Left lobe of liver (tissue), 2 donors: ENCODE measurements around the gene BCLAF1. TPM values are rescaled to one million over a fixed set of nuclear protein-coding genes. Genes with fewer than 3 reads are reported as not detected.
A peak's percentile ranks its signal among the peaks of the same experiment; 100 is the strongest.
"Not testable (repeated sequence)": the region's sequence is repeated elsewhere in the genome, so short reads cannot be mapped to it uniquely, and the experiment has no call there.

ENCODE experiments used
- ATAC-seq: fragments of 200-7000 bp; cut with Tn5 transposase; one replicate; pipeline ENCODE4 v1.9.1; 2020; ENCODE audit warnings: mild to moderate bottlenecking, moderate library complexity
- DNase-seq: peaks from one replicate; pipeline ENCODE4 v3.0.0-alpha.2; 2020; ENCODE audit warnings: low spot score
- total RNA-seq: library from RNA; stranded (reverse); gene quantifications from one replicate; pipeline ENCODE4 v1.2.1, GENCODE V29; 2021
- donor health status: DM: no; HTN: no; CAD: no; lungs with moderate emphysema.
- donor health status: DM: no; HTN: yes; CAD: no.

Gene BCLAF1
- total RNA-seq, 1 donor from 2014 or later, result 32.6 TPM

DNA sequence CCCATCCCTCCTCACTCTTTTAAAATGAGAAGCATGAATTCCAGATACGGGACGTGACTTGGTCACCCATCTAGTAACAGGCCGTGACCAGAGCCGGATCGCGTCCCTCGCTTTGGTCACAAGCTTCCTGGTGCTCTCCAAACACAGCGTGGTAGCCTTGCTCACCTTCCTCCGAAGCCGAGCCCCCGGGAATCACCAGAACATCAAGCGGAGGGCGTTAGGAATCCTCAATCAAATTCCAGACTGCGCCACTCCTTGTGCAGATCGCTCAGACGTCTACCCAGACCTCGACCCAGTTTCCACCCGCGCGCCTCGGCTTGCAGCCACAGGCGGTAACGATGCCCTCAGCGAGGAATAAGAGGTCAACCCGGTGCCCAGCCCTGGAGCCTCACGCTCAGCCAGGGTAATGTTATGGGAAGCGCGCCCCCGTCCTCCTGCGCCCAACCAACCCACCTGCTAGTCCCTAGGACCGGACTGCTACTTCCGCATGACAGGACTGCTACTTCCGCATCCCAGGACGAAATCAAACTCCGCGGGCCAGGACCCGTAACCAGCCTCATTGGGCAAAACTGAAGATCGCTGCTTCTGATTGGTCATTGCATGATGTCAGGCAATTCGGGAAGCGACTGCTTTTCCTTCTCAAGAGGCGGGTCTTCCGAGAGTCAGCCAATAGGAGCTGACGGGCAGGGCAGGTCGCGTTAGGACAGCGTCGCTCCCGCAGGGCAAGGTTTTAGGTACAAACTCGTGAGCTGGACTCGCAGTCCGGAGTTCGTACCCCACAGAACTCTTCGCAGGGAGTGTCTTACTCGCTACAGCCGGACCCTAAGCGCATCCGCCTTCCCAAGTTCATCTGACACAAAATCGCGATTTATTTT is 39.6 kb downstream of the BCLAF1 start, which contains the start of gene MTFR2:
Gene MTFR2 (minus strand): TSS at position 501 of the 875 bp plus-strand sequence. CDS start 1,212 bp downstream, outside the sequence.
- ATAC-seq (peak; percentile 97), DNase-seq (peak; percentile 97)

DNA sequence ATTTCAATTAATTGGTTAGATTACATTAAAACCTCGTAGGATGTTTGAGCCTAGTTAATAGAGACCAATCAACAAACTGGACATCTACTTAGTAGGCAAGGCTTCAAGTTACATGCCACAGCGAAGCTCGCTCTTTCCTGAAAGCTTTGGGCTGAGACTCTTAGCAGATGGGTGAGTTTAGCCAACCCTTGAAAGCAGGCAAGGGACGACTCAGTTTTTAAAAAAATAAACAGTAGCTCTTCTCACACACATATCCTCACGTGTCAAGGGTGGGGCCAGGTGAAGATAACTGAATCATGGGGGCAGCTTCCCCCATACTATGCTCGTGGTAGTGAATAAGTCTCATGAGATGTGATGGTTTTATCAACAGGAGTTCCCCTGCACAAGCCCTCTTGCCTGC is 40.3 kb downstream of the BCLAF1 start:
- no peak for DNase-seq
- no peak for ATAC-seq

DNA sequence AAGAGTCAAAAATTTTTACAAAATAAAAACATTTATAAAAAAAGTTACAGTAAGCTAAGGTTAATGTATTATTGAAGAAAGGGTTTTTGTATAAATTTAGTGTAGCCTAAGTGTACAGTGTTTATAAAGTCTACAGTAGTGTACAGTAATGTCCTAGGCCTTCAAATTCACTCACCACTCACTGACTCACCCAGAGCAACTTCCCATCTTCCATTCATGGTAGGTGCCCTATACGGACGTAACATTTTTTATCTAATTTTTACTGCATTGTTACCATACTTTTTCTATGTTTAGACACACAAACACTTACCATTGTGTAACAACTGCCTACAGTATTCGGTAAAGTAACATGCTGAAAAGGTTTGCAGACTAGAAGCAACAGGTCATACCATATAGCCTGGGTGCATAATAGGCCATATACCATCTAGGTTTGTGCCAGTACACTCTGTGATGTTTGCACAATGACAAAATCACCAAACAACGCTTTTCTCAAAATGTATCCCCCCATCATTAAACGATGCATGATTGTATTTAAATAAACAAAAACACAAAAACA is 45.5 kb downstream of the BCLAF1 start:
- DNase-seq (no peak), ATAC-seq (no peak)

DNA sequence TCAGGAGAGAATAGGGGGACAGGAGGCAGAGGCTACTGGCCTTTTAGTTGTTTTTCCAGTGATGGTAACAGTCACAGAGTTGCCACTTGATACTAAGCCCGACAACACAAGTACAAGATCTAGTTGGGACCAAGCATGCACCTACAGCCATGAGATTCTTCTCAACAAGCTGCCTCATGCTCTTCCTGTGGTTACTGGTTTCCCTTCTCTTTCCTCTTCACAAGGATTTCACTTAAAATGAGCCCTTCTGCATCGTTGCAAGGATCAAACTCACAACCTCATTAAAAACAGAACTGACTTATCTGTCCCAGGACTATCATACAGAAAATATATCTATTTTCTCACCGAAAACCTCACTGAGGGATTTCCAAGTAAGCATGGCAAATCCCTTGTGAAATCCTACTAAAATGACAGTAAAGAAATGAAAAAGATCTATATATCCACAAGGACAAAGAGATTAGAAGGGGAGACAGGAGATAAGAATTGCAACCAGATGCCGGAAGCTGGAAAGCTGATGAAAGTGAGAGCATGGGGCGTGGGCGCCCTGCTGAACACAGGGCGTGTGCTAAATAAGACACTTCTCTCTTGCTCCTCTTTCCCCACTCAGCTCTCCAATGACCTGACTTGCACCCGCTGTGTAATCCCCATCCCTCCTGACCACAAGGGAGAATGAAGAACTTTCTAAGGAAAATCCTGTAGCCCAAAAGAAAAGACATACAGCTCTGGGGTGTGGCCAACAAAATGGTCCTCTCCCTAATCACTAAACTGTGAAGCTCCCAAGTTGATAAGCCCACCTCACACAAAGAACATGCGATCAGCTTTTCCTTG is 53.0 kb downstream of the BCLAF1 start:
- peak; percentile 16 for ATAC-seq

DNA sequence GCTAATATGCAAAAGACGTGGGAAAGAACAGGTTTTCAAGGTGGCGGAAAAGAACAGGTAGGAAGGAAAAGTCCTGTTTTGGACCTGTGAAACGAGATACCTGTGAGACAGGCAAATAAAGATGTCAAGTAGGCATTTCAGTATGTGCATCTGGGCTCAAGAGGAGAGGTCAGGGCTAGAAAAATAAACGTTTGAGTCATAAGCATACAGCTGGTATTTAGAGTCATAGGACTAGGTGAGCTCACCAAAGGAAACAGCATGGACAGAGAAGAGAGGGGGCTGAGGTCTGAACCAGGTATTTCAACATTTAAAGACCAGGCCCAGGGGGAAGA is 54.4 kb downstream of the BCLAF1 start:
- ATAC-seq, result no peak
- DNase-seq, result no peak

More for the DNA sequence above, 53.0 kb downstream of the BCLAF1 start:
- no peak for DNase-seq

DNA sequence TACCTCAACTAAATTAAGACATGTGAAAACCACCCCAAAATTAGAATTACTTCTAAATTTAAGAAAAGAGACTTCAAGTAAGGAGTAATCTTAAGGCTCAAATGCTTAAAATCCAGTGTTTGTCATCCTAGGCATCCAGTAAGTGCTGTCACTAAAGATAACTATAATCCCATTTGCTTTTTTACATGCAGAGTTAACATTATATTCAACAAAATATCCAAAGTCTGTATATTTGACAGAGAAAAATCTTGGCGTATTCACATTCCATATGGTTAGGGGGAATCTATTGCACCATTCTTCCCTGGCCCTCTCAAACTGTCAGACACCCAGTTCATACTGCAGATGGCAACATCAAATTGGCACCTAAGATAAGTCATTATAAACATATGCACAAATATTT is 56.9 kb downstream of the BCLAF1 start:
- DNase-seq (no peak), ATAC-seq (no peak)

DNA sequence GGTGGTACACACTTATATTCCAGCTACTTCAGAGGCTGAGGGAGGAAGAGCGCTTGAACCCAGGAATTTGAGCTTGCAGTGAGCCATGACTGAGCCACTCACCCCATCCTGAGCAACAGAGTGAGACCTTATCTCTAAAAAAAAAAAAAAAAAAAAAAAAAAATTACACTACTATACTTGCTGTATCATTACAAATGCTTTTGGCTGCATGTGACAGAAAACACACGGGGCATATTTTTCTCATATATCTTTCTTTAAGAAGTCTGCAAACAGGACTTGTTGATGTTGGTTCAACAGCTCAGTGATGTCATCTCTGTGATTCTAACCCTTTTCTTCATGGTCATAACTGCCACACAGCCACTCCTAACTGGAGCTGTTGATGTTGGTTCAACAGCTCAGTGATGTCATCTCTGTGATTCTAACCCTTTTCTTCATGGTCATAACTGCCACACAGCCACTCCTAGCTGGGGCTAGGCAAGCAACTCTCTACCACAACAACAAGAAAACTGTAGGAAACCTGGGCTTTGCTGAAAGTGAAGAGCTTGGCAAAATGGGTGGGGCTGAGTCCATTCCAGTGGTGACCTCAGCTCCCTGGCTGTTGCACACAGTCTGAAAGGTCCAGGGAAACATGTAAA is 59.3 kb downstream of the BCLAF1 start:
- DNase-seq (no peak), ATAC-seq (no peak)

DNA sequence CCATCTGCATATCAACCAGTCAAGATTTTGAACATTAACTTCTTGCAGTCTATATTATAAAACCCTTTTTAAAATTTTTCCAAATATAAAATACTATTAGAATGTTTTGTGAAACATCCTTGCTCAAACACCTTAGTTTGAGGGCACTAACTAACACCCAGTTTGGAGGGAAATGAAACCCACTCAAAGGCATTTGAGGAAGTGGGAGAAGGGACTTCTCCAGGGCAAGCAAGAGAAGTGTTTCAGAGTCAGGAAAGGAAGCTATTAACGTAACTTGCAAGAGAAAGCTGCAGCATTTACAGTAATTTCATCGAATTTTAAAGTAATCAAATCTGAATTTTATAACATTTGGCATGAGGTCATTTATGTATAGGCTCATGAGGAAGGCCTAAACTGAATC is 60.8 kb downstream of the BCLAF1 start:
- ATAC-seq, result no peak
- no peak for DNase-seq

DNA sequence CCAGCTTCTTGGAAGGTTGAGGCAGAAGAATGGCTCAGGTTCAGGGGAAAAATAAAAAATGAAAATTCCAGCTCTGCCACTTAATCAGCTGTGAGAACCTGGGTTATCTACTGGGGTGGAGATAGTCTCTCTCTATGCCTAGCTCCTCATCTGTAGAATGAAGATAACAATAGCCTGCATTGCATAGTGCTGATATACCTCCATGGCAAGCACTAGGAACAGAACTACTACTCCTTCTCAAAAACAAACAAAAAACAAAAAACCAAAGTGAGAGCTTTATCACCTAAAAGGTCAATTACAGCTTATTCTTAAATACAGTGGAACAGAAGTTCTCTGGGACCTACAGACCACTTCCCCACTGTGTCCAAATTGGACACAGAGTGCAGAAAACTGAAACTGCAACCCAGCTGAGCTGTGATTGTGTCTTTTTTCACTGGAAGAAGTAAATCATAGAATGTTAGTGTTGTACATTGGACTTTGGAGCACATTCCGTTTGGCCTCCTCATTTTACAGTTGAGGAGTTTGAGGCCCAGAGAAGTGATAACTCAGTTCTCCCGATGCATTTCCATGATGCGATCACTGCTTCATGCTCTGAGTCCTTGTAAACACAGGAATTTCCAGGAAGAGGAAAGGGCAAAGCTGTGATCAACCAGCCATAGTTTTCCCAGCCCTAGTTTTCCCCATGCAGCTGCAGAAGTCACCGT is 62.8 kb downstream of the BCLAF1 start:
- peak; percentile 63 for ATAC-seq
- DNase-seq, result no peak

DNA sequence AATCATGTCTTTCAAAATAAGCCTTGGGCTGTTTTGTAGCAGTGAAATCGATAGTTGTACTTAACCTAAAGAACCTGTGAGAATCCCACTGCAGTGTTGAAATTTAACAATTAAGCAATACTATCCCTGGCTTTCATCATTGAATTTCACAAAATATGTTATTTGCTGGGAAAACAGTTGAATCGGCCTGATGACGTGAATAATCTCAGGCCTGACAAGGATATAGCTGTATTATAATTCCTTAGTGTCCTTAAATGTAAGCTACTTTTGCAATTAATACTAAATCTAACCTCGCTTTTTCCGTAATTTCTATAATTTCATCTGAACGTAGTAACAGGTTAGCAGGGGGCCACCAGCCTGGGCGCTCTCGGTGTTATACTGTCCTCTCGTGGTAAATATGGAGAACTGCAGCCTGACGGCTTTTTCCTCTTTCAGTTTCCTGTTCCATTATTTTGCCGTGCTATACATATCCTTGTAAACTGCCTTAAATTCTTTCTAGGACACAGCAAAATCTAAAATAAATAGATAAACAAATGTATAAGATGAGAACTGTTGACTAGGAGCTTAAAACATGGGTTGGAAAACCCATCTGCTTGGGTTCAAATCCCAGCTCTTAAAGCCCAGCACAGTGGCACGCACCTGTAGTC is 63.5 kb downstream of the BCLAF1 start:
- ATAC-seq, result peak; percentile 98
- peak; percentile 61 for DNase-seq

DNA sequence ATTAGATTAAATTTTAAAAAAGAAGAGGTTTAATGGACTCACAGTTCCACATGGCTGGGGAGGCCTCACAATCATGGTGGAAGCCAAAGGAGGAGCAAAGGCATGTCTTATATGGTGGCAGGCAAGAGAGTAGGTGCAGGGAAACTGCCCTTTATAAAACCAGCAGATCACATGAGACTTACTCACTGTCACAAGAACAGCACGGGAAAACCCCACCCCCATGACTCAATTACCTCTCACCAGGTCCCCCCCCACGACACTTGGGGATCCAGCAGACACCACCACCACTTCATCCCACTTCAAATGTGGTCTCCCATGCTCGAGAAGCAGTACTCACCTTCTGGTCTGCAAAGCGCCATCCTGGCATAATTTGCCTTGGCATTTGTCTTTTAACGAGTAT is 64.2 kb downstream of the BCLAF1 start:
- no peak for DNase-seq
- ATAC-seq, result no peak

DNA sequence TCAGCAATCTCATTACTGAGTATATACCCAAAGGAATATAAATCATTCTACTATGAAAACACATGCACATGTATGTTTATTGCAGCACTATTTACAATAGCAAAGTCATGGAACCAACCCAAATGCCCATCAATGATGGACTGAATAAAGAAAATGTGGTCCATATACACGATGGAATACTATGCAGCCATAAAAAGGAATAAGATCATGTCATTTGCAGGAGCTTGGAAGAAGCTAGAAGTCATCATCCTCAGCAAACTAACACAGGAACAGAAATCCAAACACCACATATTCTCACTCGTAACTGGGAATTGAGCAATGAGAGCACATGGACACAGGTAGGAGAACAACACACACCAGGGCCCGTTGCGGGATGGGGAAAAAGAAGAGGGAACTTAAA is 64.7 kb downstream of the BCLAF1 start:
- not testable (repeated sequence) for ATAC-seq, DNase-seq

DNA sequence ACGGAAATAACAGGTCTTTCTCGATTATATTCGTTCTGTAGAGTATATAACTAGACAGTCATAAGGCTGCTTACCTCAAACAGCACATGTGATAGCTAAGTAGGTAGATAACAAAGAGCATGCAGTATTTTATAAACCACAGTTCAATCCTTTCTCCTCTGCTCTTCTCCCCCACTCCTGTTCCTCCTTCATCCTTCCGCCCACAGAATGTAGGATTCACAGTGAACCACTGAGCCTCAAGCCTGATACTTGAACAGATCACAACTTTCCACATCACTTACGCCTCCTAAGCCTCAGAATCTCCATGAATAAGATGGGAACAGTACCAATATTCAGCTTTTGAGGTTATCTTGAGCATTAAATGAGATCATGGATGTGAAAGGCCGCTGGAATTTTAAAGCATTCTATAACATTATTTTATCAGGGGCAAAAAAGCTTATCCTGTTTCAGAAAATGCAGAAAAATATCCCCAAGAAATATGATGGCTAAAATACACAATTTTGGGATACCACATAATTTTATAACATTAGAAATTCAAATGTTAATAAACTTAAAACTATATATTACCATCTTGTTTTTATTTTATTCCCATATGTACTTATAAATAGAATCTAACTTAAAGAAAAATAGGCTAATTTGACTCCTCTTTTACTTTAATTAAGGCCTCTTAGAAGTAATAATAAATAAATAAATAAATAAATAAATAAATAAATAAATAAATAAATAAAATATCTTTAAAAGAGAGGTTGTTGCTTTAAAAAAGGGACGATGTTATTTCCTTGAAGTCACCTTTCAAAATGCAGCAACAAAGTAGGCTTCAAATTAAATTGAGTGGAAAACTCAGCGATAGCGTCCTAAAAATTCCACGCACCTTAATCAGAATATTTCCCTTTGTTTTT is 72.9 kb downstream of the BCLAF1 start:
- no peak for ATAC-seq
- no peak for DNase-seq

DNA sequence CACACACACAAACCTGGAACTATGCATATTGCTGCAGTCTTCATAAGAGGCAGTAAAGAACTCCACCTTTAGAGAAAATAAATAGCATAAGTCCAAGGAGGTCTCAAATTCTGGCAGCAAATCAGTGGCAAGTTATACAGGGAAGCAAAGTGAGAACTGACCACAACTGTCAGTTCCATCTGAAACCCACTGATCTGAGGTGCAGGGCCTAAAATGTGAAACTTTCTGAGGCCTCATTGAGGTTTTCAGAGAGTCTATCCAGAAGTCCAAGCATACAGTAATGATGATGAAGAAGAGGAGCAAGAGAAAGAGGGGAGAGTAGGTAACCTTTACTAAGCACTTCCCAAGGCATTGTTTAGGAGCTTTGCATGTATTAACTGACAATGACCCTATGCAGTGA is 75.8 kb downstream of the BCLAF1 start:
- ATAC-seq (no peak), DNase-seq (no peak)

DNA sequence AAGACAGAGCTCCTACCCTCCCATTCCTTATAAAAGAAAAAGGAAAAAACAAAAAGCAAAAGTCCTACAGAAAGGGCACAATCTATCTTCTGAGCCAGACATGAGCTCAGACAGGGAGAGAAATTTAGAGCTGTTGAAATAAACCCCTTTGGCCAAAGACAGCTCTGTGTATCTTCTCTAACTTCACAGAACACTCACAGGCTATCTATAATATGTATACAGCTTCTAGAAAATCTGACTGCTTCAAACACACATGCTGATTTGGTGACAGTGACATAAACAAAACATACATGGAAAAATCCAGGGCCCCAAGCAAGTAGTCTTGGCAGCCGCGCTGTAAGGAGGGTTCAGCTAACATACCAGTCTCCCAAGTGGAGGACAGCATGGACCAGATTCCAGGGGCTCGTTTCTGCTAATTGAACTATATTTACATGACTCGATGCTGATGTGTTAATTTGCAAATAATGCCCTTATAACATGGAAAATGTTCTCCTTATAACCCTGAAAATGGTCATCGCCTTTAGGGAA is 76.6 kb downstream of the BCLAF1 start:
- no peak for ATAC-seq
- DNase-seq, result no peak

DNA sequence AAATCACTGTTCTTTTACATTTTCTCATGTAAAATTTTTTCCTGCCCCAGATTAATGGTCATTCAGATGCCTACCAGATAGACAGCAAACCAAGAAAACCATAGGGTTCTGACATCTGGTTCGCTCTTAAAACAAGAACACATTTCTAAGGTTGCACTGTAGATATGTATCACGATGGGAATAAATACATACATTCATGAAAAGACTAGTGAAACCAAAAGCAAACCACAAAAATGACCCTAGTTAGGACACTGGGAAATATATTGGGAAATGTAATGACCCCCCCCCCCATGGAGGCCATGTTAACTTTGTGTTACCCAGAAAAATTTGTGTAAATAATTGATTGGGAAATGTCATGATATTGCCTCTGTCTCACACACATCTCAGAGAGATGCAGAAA is 77.0 kb downstream of the BCLAF1 start:
- DNase-seq, result no peak
- ATAC-seq, result no peak

DNA sequence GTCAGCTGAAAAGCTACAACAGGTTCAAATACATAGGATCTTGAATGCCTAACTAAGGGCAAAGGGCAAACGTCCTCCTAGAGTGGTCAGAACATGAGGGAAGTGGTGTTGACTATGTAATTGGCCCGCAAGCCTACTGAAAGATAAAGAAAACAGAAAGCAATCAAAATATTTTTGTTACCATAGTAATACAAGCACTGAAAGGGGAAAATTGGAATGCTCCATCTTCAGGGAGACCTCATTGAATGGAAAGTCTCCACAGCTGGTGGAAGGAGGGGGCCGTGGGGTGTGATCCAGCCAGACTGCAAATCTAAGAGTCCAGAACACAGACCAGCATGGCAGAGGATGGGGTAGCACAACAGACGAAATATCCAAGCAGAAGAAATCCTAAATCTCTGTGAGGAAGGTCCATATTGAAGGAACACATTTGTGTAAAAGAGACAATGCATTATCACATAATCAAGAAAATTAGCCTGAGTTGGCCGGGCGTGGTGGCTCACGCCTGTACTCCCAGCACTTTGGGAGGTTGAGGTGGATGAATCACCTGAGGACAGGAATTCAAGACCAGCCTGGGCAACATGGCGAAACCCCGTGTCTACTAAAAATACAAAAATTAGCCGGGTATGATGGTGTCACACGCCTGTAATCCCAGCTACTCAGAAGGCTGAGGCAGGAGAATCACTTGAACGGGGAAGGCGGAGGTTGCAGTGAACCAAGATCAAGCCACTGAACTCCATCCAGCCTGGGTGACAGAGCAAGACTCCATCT is 79.1 kb downstream of the BCLAF1 start:
- ATAC-seq (no peak), DNase-seq (no peak)

DNA sequence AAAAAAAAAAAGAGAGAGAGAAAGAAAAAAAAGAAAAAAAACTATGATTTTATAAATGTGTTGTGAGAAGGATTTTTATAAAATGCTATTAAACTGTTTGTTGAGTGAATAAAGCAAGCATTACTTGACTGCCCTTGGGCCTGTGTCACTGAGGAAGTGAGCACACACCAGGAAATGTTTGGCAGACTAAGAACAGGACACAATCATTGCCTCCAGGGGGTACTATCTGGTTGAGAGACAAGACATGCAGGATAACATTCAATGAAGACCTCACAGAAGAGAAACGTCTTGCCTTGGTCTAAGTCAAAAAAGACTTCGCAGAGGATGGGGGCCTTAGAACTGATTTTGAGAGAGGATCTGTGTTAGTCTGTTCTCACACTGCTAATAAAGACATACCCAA is 80.2 kb downstream of the BCLAF1 start:
- DNase-seq (no peak), ATAC-seq (no peak)
